ENCODE results near the gene WNT5B. TPM values are rescaled to one million over a fixed set of nuclear protein-coding genes. Genes with fewer than 3 reads are reported as not detected.

Gene WNT5B
- total and polyA plus RNA-seq, 2 of the 8 experiments (the other 6 are each of a cell fraction or from before 2014, with no cell fraction given), result 0.91 to 1.2 TPM

DNA sequence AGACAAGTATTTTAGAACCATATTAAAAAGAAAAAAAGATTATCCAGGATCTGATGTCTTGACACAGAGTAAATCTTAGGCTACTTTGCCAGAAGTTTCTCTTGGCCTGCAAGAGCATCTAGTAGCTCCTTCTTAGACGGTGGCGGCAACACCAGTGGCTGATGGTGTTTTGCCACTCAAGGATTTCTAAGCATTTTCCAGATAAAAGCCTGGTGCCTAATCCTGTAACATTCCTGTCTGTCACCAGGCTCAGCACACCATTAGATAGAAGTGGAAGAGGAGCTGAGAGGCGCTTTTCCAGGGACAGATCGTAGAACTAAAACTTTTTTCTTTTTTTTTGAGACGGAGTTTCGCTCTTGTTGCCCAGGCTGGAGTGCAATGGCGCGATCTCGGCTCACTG is 14.0 kb downstream of the WNT5B start:
- no peaks in the 10 kb centered on the region for H4K20me1 ChIP-seq (replicated peaks in 1 of 2; ENCODE audit: control insufficient read depth in 1 of 2, insufficient read depth in 2 of 2, low read length in 2 of 2)
- no peak overlapping the region for H3K23ac ChIP-seq (ENCODE audit: insufficient read length)
- H3K4ac ChIP-seq (replicated peaks; ENCODE audit: insufficient read length, low read depth, low read length), result no peak overlapping the region
- H3K4me3 ChIP-seq (ENCODE audit: extremely low read depth in 1 of 4, insufficient read depth in 2 of 4, low read depth in 3 of 4, low read length in 4 of 4), result no peak overlapping the region
- no peaks in the 10 kb centered on the region for H3K36me3 ChIP-seq (ENCODE audit: control insufficient read depth in 2 of 4, insufficient read depth in 4 of 4, low read length in 3 of 4)
- H4K8ac ChIP-seq (ENCODE audit: extremely low read depth, insufficient read depth, low read length), result no peak overlapping the region
- peaks cover 0 to 8% (median 0%) of the 10 kb centered on the region in 4 experiments; a peak in 2 of 7 replicates for H3K4me1 ChIP-seq (replicated peaks in 1 of 4; ENCODE audit: control insufficient read depth in 3 of 4, insufficient read depth in 4 of 4, low read length in 3 of 4)
- ChIA-PET CTCF (ENCODE audit: partially characterized antibody) (interaction anchor here (0.6 to 18.8 kb wide), 7 partner anchors 9 to 641 kb away, joined by 3 to 265 read pairs (median 9); no protein-coding TSS in a partner anchor), POLR2A (ENCODE audit: partially characterized antibody) (interaction anchor here (1.8 kb wide), 1 partner anchor 148 kb away, joined by 3 read pairs; no protein-coding TSS in a partner anchor)
- WGBS, 2 experiments (ENCODE audit: extremely low coverage in 1 of 2, insufficient coverage in 1 of 2, insufficient read length in 1 of 2, insufficient replicate concordance in 2 of 2, low coverage in 1 of 2, low lambda C conversion rate in 2 of 2, missing lambda C conversion rate in 1 of 2), result 98% methylated on average over 9 of the region's 9 CpGs; no CpG with 5 or more reads in 1 of the 2 experiments
- no peak for DNase-seq (ENCODE audit: low read depth in 1 of 2, low spot score in 2 of 2)
- peaks cover 0 to 8% (median 3%) of the 10 kb centered on the region in 4 experiments; a peak in 3 of 7 replicates for H3K27me3 ChIP-seq (replicated peaks in 1 of 4; ENCODE audit: control insufficient read depth in 3 of 4, extremely low read depth in 1 of 4, insufficient read depth in 3 of 4, low read length in 3 of 4)
- no peak overlapping the region for H3K14ac ChIP-seq (ENCODE audit: insufficient read length)
- no peak overlapping the region for H2BK120ac ChIP-seq (replicated peaks; ENCODE audit: low read depth, low read length)
- H2BK20ac ChIP-seq (ENCODE audit: low read length), result no peak overlapping the region
- H4K91ac ChIP-seq (replicated peaks; ENCODE audit: insufficient read length, low read length), result no peak overlapping the region
- no peaks in the 10 kb centered on the region; the same call in 1 of the 2 replicates for H3K23me2 ChIP-seq (ENCODE audit: low read depth, low read length)
- H3K9me3 ChIP-seq (ENCODE audit: insufficient read depth in 2 of 2, low read depth in 1 of 2, low read length in 1 of 2), result no peaks in the 10 kb centered on the region
- no peak overlapping the region for H3K18ac ChIP-seq (ENCODE audit: extremely low read depth, low read length)
- no peak overlapping the region for H3K56ac ChIP-seq (replicated peaks; ENCODE audit: insufficient read length, low read depth, low read length)
- FAIRE-seq, result no peak
- H3K79me2 ChIP-seq (ENCODE audit: control insufficient read depth in 1 of 2, insufficient read depth in 2 of 2, low read length in 2 of 2), result no peaks in the 10 kb centered on the region
- no peak overlapping the region for H3K4me2 ChIP-seq (ENCODE audit: insufficient read depth in 1 of 2, low read depth in 2 of 2, low read length in 2 of 2)
- no peak overlapping the region for H2BK12ac ChIP-seq (ENCODE audit: low read depth, low read length)
- no peak overlapping the region for H2BK15ac ChIP-seq (ENCODE audit: low read length)
- H3K27ac ChIP-seq (ENCODE audit: low read depth, low read length), result no peak overlapping the region
- H2AFZ ChIP-seq (ENCODE audit: low read length), result no peak overlapping the region
- H4K5ac ChIP-seq (ENCODE audit: insufficient read length, low read depth, low read length), result no peak overlapping the region
- no peak overlapping the region for H2BK5ac ChIP-seq (ENCODE audit: low read depth, low read length)
- H2AK5ac ChIP-seq (ENCODE audit: low read depth, low read length), result no peak overlapping the region
- H3K79me1 ChIP-seq (ENCODE audit: low read depth, low read length), result no peaks in the 10 kb centered on the region
- H3K9ac ChIP-seq (replicated peaks in 1 of 4; ENCODE audit: extremely low read depth in 1 of 4, low read depth in 3 of 4, low read length in 3 of 4), result no peak overlapping the region
- no peak for TF ChIP-seq SIN3A (conservative IDR thresholded peaks at IDR 0.05 in 1 of 2, IDR thresholded peaks at IDR 0.05 in 1 of 2; ENCODE audit: low read depth in 1 of 2, low read length in 2 of 2)
- no peak for TF ChIP-seq ZNF274 (IDR thresholded peaks at IDR 0.05; ENCODE audit: borderline replicate concordance, extremely low read depth, low read length)
- no peak for TF ChIP-seq TAF7 (optimal IDR thresholded peaks at IDR 0.05; ENCODE audit: borderline replicate concordance, low read depth, low read length)
- no peak for TF ChIP-seq CBX5 (IDR thresholded peaks at IDR 0.05; ENCODE audit: low read depth, low read length)
- no peak for TF ChIP-seq YY1 (IDR thresholded peaks at IDR 0.05; ENCODE audit: low read depth, low read length)
- TF ChIP-seq, protein P1, sequence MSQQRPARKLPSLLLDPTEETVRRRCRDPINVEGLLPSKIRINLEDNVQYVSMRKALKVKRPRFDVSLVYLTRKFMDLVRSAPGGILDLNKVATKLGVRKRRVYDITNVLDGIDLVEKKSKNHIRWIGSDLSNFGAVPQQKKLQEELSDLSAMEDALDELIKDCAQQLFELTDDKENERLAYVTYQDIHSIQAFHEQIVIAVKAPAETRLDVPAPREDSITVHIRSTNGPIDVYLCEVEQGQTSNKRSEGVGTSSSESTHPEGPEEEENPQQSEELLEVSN (IDR thresholded peaks at IDR 0.05), result no peak
- TF ChIP-seq PHF8 (conservative IDR thresholded peaks at IDR 0.05; ENCODE audit: low read depth, low read length), result no peak
- TF ChIP-seq HDAC2 (IDR thresholded peaks at IDR 0.05; ENCODE audit: borderline replicate concordance in 1 of 2, low read depth in 2 of 2, low read length in 2 of 2), result no peak
- no peak for TF ChIP-seq CHD2 (IDR thresholded peaks at IDR 0.05; ENCODE audit: low read length)
- no peak for TF ChIP-seq SP1 (IDR thresholded peaks at IDR 0.05; ENCODE audit: low read depth, low read length)
- no peak for TF ChIP-seq SUZ12 (IDR thresholded peaks at IDR 0.05; ENCODE audit: low read length)
- TF ChIP-seq CTBP2 (IDR thresholded peaks at IDR 0.05; ENCODE audit: borderline replicate concordance, insufficient read depth, insufficient read length, low read length), result no peak

Data from H1 (cell line).